Endothelial cell of umbilical vein (primary cell): ENCODE measurements around the gene PCSK9. TPM values are rescaled to one million over a fixed set of nuclear protein-coding genes. Genes with fewer than 3 reads are reported as not detected.

ENCODE experiments used
- BruUV-seq: library from RNA; stranded (reverse); fragments of 400-500 nt; replicated peaks from 2 replicates; lab custom pipeline; 2021; lab: Mats Ljungman, UMichigan
- CTCF ChIA-PET: fragments of 300-600, 350-600 bp; sonication (Branson Sonifier 250); formaldehyde crosslinking; loops from one replicate; lab custom pipeline; 2021; ENCODE audit warnings: antibody characterized with exemption, inconsistent platforms; lab: Charles Lee
- POLR2A ChIA-PET: fragments of 300-600, 350-600 bp; sonication (Branson Sonifier 250); formaldehyde crosslinking; loops from one replicate; lab custom pipeline; 2021; ENCODE audit warnings: antibody characterized with exemption, inconsistent platforms; lab: Charles Lee
- DNase-seq: peaks from one replicate; pipeline ENCODE4 v3.0.0-alpha.2; 2011; ENCODE audit warnings: low read depth, low spot score
- FAIRE-seq: peaks from 2 replicates; lab custom pipeline; 2011; peaks lifted over from hg19 to GRCh38; lab: Jason Lieb, UNC
- H2AFZ ChIP-seq: 2 replicates; pipeline ENCODE4 v1.6.0; 2012; ENCODE audit warnings: low read depth, low read length, control low read depth, inconsistent platforms
- H3K27ac ChIP-seq: 2 replicates; pipeline ENCODE4 v1.5.1; 2011; ENCODE audit warnings: low read depth, mild to moderate bottlenecking, control low read depth, low read length, moderate library complexity; ENCODE audit not compliant: insufficient read depth
- H3K27me3 ChIP-seq, 2 experiments: 2 replicates each; pipeline versions ENCODE4 v1.6.0 to v1.6.1; 2011; ENCODE audit warnings: low read length in 2 of 2, mixed read lengths in 1 of 2; ENCODE audit not compliant: control insufficient read depth in 2 of 2, insufficient read depth in 2 of 2
- H3K36me3 ChIP-seq, 2 experiments: 2 replicates in 1 of 2; 3 replicates in 1 of 2; pipeline ENCODE4 v1.5.1; 2011; ENCODE audit warnings: low read length in 2 of 2, mild to moderate bottlenecking in 1 of 2, moderate library complexity in 1 of 2; ENCODE audit not compliant: control insufficient read depth in 2 of 2, insufficient read depth in 2 of 2; ENCODE audit errors: extremely low read depth in 1 of 2
- H3K4me1 ChIP-seq: 3 replicates; pipeline ENCODE4 v1.5.1; 2011; ENCODE audit warnings: mild to moderate bottlenecking, low read length; ENCODE audit not compliant: control insufficient read depth, insufficient read depth; ENCODE audit errors: extremely low read depth
- H3K4me2 ChIP-seq: 2 replicates; pipeline ENCODE4 v1.6.1; 2011; ENCODE audit warnings: low read length, control low read depth, mixed read lengths; ENCODE audit not compliant: insufficient read depth
- H3K4me3 ChIP-seq, 3 experiments: fragments of 200-600 bp in 1 of 3; sonication (generic), shearing (Covaris generic) in 1 of 3; replicated peaks in 1 of 3; 2 replicates each; pipeline ENCODE4 v1.5.1; 2011 to 2016; ENCODE audit warnings: control low read depth in 3 of 3, low read length in 3 of 3, mild to moderate bottlenecking in 2 of 3, inconsistent platforms in 1 of 3, low read depth in 1 of 3, moderate library complexity in 1 of 3; ENCODE audit not compliant: insufficient read depth in 1 of 3
- H3K79me2 ChIP-seq: 2 replicates; pipeline ENCODE4 v1.6.0; 2012; ENCODE audit warnings: low read length, inconsistent platforms; ENCODE audit not compliant: control insufficient read depth, insufficient read depth
- H3K9ac ChIP-seq: replicated peaks from 2 replicates; pipeline ENCODE3; 2011; ENCODE audit warnings: low read length, control low read depth; ENCODE audit not compliant: insufficient read depth; ENCODE audit errors: extremely low read depth
- H3K9me1 ChIP-seq: replicated peaks from 3 replicates; pipeline ENCODE4 v1.6.0; 2011; ENCODE audit warnings: mild to moderate bottlenecking, low read length; ENCODE audit not compliant: control insufficient read depth, insufficient read depth; ENCODE audit errors: extremely low read depth
- H3K9me3 ChIP-seq: replicated peaks from 2 replicates; pipeline ENCODE4 v1.5.1; 2012; ENCODE audit warnings: low read length, inconsistent platforms; ENCODE audit not compliant: control insufficient read depth, insufficient read depth
- H4K20me1 ChIP-seq: replicated peaks from 2 replicates; pipeline ENCODE3; 2011; ENCODE audit warnings: mild to moderate bottlenecking, low read length; ENCODE audit not compliant: control insufficient read depth, insufficient read depth; ENCODE audit errors: extremely low read depth
- CTCF ChIP-seq, 2 donors: IDR thresholded peaks; 1 replicate in 1 of 2; 2 replicates in 1 of 2; pipeline ENCODE4 v1.5.1; 2011; ENCODE audit warnings: low read length in 2 of 2, mild to moderate bottlenecking in 2 of 2, moderate library complexity in 2 of 2, control low read depth in 1 of 2, inconsistent platforms in 1 of 2, low read depth in 1 of 2; ENCODE audit not compliant: insufficient read depth in 1 of 2; ENCODE audit errors: extremely low read depth in 1 of 2
- EZH2 ChIP-seq: IDR thresholded peaks from 2 replicates; pipeline ENCODE4 v1.6.1; 2012; ENCODE audit warnings: borderline replicate concordance, low read depth, mild to moderate bottlenecking, moderate library complexity, low read length, inconsistent platforms; ENCODE audit not compliant: severe bottlenecking
- FOS ChIP-seq: IDR thresholded peaks from 2 replicates; pipeline ENCODE4 v1.6.1; 2011; ENCODE audit warnings: mild to moderate bottlenecking, low read length, moderate library complexity, borderline replicate concordance; ENCODE audit not compliant: insufficient read depth
- GATA2 ChIP-seq: IDR thresholded peaks from 2 replicates; pipeline ENCODE4 v1.7.0; 2011; ENCODE audit warnings: low read depth, mild to moderate bottlenecking, moderate library complexity, mixed read lengths, low read length; ENCODE audit not compliant: insufficient read length, insufficient read depth
- JUN ChIP-seq: IDR thresholded peaks from 2 replicates; pipeline ENCODE4 v1.6.1; 2011; ENCODE audit warnings: borderline replicate concordance, low read depth; ENCODE audit not compliant: insufficient read length, insufficient read depth
- MAX ChIP-seq: IDR thresholded peaks from 2 replicates; pipeline ENCODE4 v1.6.1; 2011; ENCODE audit not compliant: insufficient read depth, insufficient read length
- MYC ChIP-seq: IDR thresholded peaks from one replicate; pipeline ENCODE4 v1.6.1; 2011; ENCODE audit warnings: mild to moderate bottlenecking, low read depth, low read length
- POLR2A ChIP-seq: IDR thresholded peaks from 2 replicates; pipeline ENCODE4 v1.6.1; 2012; ENCODE audit warnings: low read depth, mild to moderate bottlenecking, control low read depth, low read length
- POLR2AphosphoS5 ChIP-seq: IDR thresholded peaks from 2 replicates; pipeline ENCODE4 v1.6.1; 2012; ENCODE audit warnings: low read depth, mild to moderate bottlenecking, control low read depth, low read length, moderate library complexity; ENCODE audit not compliant: insufficient read depth
- dilution Hi-C: fragments of 300-500 bp; cut with MboI; formaldehyde crosslinking; loops from one replicate; pipeline ENCODE4 v1.15.0; 2019; ENCODE audit warnings: low sequenced_read_pairs; ENCODE audit not compliant: extremely low pct_ligation_motif_present
- intact Hi-C: fragments of 100-400 bp; cut with micrococcal nuclease; formaldehyde crosslinking; loops from one replicate; pipeline ENCODE4 v1.10.0; 2022
- polyA plus RNA-seq, 4 experiments: library from polyadenylated mRNA; depleted of rRNA in 3 of 4; stranded (reverse) in 3 of 4; unstranded in 1 of 4; fragments of >200 nt; gene quantifications; 2 replicates each; pipeline versions ENCODE4 v1.2.1 to v1.2.3, GENCODE V29; 2011 to 2012; ENCODE audit warnings: missing spikeins in 1 of 4
- total RNA-seq: library from RNA; stranded (reverse); gene quantifications from 2 replicates; pipeline ENCODE4 v1.2.3, GENCODE V29; 2021

PCSK9 gene
- total and polyA plus RNA-seq, 2 donors (not counting 3 experiments of a cell fraction or from before 2014, with no cell fraction given), result 0.17 to 0.35 TPM

- Histone ChIP-seq H3K27me3 (peaks cover 0 to 1% of the 10 kb centered on the region in 2 experiments), H3K4me2 (no peak overlapping the region), H3K4me1 (no peaks in the 10 kb centered on the region), H3K9me1 (no peaks in the 10 kb centered on the region), H3K4me3 (no peak overlapping the region), H3K27ac (no peak overlapping the region), H3K9ac (no peak overlapping the region), H2AFZ (no peak overlapping the region), H4K20me1 (no peaks in the 10 kb centered on the region), H3K36me3 (no peaks in the 10 kb centered on the region), H3K9me3 (no peaks in the 10 kb centered on the region), H3K79me2 (no peaks in the 10 kb centered on the region)
- ChIA-PET POLR2A (no interaction called here), CTCF (interaction anchor here (0.9 kb wide), 1 partner anchor 16 kb away, joined by 3 read pairs; no protein-coding TSS in a partner anchor)
- BruUV-seq, result no TSS peak
- dilution Hi-C loops, result no loop called here
- DNase-seq (no peak), FAIRE-seq (no peak)
- TF ChIP-seq POLR2AphosphoS5 (no peak), CTCF (IDR thresholded peaks at IDR 0.05; ENCODE audit: extremely low read depth in 1 of 2, insufficient read depth in 1 of 2, low read depth in 1 of 2, low read length in 2 of 2) (no peak), MYC (no peak), POLR2A (no peak), MAX (no peak), FOS (no peak), EZH2 (no peak), JUN (no peak), GATA2 (no peak)
- intact Hi-C loops, result no loop called here
Measured at GRCh38 chr1:55054396-55054795, 15.0 kb downstream of the PCSK9 start.
